ENCODE measurements around the gene ARIH1. TPM values are rescaled to one million over a fixed set of nuclear protein-coding genes. Genes with fewer than 3 reads are reported as not detected.

Gene ARIH1
- total and polyA plus RNA-seq, 10 of the 15 experiments (the other 5 are each of a cell fraction or from before 2014, with no cell fraction given), result 14.7 to 99.5 (median 26.5) TPM

GRCh38 chr15:72562878-72563277, 88.7 kb downstream of the ARIH1 start:
- H3K9ac ChIP-seq (ENCODE audit: control insufficient read depth, insufficient read depth, low read length), result no peak overlapping the region
- FAIRE-seq (no peak), DNase-seq (ENCODE audit: low read depth, low spot score) (no peak), ATAC-seq (no peak)
- H3K4me3 ChIP-seq, result no peak overlapping the region
- no peaks in the 10 kb centered on the region for H3K27me3 ChIP-seq (replicated peaks in 1 of 2; ENCODE audit: control insufficient read depth in 2 of 2, insufficient read depth in 2 of 2, low read length in 1 of 2)
- no peaks in the 10 kb centered on the region for H3K9me3 ChIP-seq (replicated peaks; ENCODE audit: control insufficient read depth, insufficient read depth, low read length)
- H4K20me1 ChIP-seq (ENCODE audit: control insufficient read depth, insufficient read depth), result no peaks in the 10 kb centered on the region
- H3K27ac ChIP-seq (ENCODE audit: control insufficient read depth, insufficient read depth), result no peak overlapping the region
- BruUV-seq (replicated peaks), result TSS peak; percentile 8
- intact Hi-C loops (cut with micrococcal nuclease; ENCODE audit: unreplicated experiment) (no loop called here), in situ Hi-C loops (cut with MboI) (no loop called here)
- no peak overlapping the region for H3K4me2 ChIP-seq (ENCODE audit: control insufficient read depth, insufficient read depth)
- ChIA-PET SMC1A (ENCODE audit: uncharacterized antibody, unreplicated experiment) (interaction anchor here (0.9 to 1.1 kb wide), 2 partner anchors 10 to 12 kb away, joined by 3 read pairs; no protein-coding TSS in a partner anchor), CTCF (interaction anchor here (0.6 to 1.5 kb wide), 3 partner anchors 8 to 352 kb away, joined by 3 to 8 read pairs (median 4); no protein-coding TSS in a partner anchor), RAD21 (ENCODE audit: unreplicated experiment) (no interaction called here), POLR2A (interaction anchor here (0.7 kb wide), 1 partner anchor 21 kb away, joined by 5 read pairs; no protein-coding TSS in a partner anchor)
- H2AFZ ChIP-seq (ENCODE audit: control insufficient read depth, low read depth, low read length), result no peak overlapping the region
- 93% methylated on average over 2 of the region's 2 CpGs for WGBS (ENCODE audit: insufficient coverage, insufficient replicate concordance, low lambda C conversion rate, missing lambda C conversion rate)
- peaks cover 0 to 21% of the 10 kb centered on the region in 2 experiments for H3K36me3 ChIP-seq (ENCODE audit: control insufficient read depth in 2 of 2, insufficient read depth in 2 of 2, low read length in 1 of 2)
- TF ChIP-seq ZNF217 (IDR thresholded peaks at IDR 0.05), result no peak
- TF ChIP-seq CUX1 (IDR thresholded peaks at IDR 0.05; ENCODE audit: insufficient replicate concordance, low read depth, low read length), result no peak
- no peak for TF ChIP-seq TCF12 (IDR thresholded peaks at IDR 0.05; ENCODE audit: low read depth, low read length)
- no peak for TF ChIP-seq EP300 (IDR thresholded peaks at IDR 0.05; ENCODE audit: borderline replicate concordance in 1 of 2, control insufficient read depth in 1 of 2, low read depth in 2 of 2, low read length in 2 of 2)
- no peak for TF ChIP-seq MLLT1 (IDR thresholded peaks at IDR 0.05)
- TF ChIP-seq ELK1 (IDR thresholded peaks at IDR 0.05; ENCODE audit: low read depth, low read length), result no peak
- H3K4me1 ChIP-seq (ENCODE audit: control insufficient read depth, insufficient read depth, low read length), result no peaks in the 10 kb centered on the region
- no peaks in the 10 kb centered on the region; the same call in 1 of the 2 replicates for H3K79me2 ChIP-seq (ENCODE audit: control insufficient read depth, insufficient read depth, low read length)

Measured in GM12878 (cell line).